Right lobe of liver (tissue), 4 donors: Measurements from ENCODE around the gene TNS1.

ENCODE experiments used
- POLR2A ChIP-seq: fragments of 450-650 bp; IDR thresholded peaks from one replicate; pipeline ENCODE4 v1.6.1; 2017; ENCODE audit warnings: antibody characterized with exemption, mild to moderate bottlenecking
- TF ChIP-seq, protein P1 (sequence below), 4 donors: fragments of 200-600 bp in 3 of 4; fragments of 450-650 bp in 1 of 4; IDR thresholded peaks; one replicate each; pipeline versions ENCODE4 v1.5.1 to v1.8.0; 2016 to 2022; ENCODE audit warnings: antibody characterized with exemption in 4 of 4, mild to moderate bottlenecking in 2 of 4
- donor health status: DM: no; HTN: no; CAD: no.
- donor health status: DM: no; HTN: no; CAD: no.
- donor health status: DM: no; HTN: yes; CAD: no.

DNA sequence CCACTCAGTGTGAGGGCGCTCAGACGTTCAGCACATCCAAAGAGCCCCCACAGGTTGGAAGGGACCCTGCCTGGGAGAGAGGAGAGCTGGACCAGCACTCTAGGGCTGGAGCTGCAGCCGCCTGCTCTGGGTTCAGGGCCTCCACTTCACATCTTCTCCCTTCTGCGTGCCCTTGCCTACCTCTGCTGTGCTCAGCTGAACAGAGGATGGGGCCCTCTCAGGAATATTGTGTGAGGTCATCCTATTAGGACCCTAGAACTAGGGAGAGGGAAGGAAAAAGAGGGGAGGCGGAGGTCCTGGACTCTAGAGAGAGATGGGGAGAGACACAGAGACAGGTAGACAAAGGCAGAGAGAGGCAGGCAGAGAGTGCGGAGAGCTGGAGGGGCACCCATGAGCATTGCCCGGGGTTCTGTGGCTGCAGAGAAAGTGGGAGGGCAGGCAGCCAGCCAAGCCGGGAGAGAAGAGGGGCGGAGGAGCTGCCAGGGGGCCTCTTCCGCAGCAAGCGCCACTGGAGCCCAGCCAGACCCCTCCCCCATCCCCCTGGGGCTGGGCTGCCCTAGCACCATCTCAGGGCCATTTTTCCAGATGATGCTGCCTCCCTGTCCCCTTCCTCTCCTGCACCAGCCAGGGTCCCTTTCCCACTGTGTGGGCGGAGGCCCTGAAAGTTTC lies 8.3 kb upstream of the TNS1 start:
- TF ChIP-seq, protein P1, sequence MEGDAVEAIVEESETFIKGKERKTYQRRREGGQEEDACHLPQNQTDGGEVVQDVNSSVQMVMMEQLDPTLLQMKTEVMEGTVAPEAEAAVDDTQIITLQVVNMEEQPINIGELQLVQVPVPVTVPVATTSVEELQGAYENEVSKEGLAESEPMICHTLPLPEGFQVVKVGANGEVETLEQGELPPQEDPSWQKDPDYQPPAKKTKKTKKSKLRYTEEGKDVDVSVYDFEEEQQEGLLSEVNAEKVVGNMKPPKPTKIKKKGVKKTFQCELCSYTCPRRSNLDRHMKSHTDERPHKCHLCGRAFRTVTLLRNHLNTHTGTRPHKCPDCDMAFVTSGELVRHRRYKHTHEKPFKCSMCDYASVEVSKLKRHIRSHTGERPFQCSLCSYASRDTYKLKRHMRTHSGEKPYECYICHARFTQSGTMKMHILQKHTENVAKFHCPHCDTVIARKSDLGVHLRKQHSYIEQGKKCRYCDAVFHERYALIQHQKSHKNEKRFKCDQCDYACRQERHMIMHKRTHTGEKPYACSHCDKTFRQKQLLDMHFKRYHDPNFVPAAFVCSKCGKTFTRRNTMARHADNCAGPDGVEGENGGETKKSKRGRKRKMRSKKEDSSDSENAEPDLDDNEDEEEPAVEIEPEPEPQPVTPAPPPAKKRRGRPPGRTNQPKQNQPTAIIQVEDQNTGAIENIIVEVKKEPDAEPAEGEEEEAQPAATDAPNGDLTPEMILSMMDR (IDR thresholded peaks at IDR 0.05), result no peak
- no peak for TF ChIP-seq POLR2A
